ENCODE results near the gene ECHDC3. TPM values are rescaled to one million over a fixed set of nuclear protein-coding genes. Genes with fewer than 3 reads are reported as not detected.

Gene ECHDC3
- total RNA-seq, 4 donors from 2014 or later = 7.9 to 30.6 (median 19.7) TPM

DNA sequence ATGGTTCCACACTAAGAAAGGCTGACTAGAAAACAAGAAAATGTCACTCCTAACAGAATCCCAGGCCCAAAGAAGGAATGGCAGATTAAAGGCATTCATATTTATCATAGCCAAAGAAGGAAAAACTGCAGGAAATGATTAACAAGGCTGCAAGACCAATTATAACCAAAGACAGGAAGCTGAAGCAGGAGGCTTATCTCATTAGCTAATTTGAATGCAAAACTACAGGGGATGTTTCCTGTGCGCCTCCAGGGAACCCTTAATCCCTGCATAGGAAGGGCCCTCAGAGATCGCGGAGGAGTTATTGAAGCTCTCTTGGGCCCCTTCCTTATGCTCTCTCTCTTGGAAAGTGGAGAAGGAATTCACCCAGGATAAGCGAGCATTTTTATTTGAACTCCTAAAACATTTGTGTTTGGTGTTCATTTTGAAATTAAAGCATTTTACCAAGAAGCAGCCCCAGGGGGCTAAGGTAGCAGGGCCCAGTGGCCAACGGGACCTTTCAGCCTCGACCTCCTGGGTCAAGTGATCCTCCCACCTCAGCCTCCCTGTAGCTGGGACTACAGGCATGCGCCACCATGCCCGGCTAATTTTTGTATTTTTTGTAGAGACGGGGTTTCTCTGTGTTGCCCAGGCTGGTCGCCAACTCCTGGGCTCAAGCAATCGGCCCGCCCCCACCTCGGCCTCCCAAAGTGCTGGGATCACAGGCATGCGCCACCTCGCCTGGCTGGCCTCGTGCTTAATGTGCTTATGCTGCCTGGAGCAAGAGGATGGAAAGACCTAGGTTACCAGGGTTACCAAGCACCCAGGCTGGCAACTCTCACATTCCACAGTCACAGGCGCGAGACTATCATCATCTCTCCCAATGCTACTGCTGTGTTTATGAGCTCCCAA is 56.9 kb downstream of the ECHDC3 start:
- intact Hi-C loops (cut with DNase I) = loop anchor here (10.0 kb wide), 1 partner anchor 186 kb away; no protein-coding TSS in a partner anchor
- no peaks in the 10 kb centered on the region for H3K27me3 ChIP-seq
- no peak for DNase-seq (ENCODE audit: extremely low spot score)
- H3K36me3 ChIP-seq = no peaks in the 10 kb centered on the region
- H3K4me1 ChIP-seq = no peaks in the 10 kb centered on the region
- TF ChIP-seq CTCF (IDR thresholded peaks at IDR 0.05) = no peak
- TF ChIP-seq POLR2A (IDR thresholded peaks at IDR 0.05; ENCODE audit: low read depth) = no peak
- no peak for TF ChIP-seq EP300 (IDR thresholded peaks at IDR 0.05)
- no peak for TF ChIP-seq POLR2AphosphoS5 (IDR thresholded peaks at IDR 0.05)
- H3K9me3 ChIP-seq = no peaks in the 10 kb centered on the region
- H3K27ac ChIP-seq (replicated peaks in 1 of 4) = no peak overlapping the region
- WGBS = 79% methylated on average over 16 of the region's 18 CpGs
- no peak overlapping the region for H3K4me3 ChIP-seq

DNA sequence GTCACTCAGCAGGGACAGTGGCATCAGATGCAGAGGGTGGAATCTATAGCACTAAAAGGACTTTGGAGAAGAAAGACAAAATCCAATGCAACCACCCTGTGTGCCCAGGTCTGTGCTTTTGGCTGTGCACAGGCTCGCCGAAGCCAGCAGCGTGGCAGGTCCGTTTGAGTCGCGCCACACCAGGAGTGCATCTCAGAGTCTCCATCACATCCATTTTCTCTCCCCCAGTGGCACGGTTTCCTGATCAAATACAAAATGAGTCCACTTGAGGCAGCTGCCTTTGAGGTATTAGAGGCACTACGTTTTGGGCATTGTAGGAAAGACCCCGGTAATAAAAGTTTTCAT is 57.5 kb downstream of the ECHDC3 start:
- intact Hi-C loops (cut with DNase I) = loop anchor here (10.0 kb wide), 1 partner anchor 185 kb away; no protein-coding TSS in a partner anchor
- WGBS = 94% methylated on average over 9 of the region's 9 CpGs
- Histone ChIP-seq H3K27ac (replicated peaks in 1 of 4) (no peak overlapping the region), H3K4me1 (no peaks in the 10 kb centered on the region), H3K4me3 (no peak overlapping the region), H3K27me3 (peaks cover 0 to 2% (median 0%) of the 10 kb centered on the region in 4 donors), H3K36me3 (no peaks in the 10 kb centered on the region), H3K9me3 (no peaks in the 10 kb centered on the region)
- TF ChIP-seq POLR2A (IDR thresholded peaks at IDR 0.05; ENCODE audit: low read depth) = no peak
- no peak for TF ChIP-seq CTCF (IDR thresholded peaks at IDR 0.05)
- no peak for TF ChIP-seq EP300 (IDR thresholded peaks at IDR 0.05)
- no peak for TF ChIP-seq POLR2AphosphoS5 (IDR thresholded peaks at IDR 0.05)
- no peak for DNase-seq (ENCODE audit: extremely low spot score)

DNA sequence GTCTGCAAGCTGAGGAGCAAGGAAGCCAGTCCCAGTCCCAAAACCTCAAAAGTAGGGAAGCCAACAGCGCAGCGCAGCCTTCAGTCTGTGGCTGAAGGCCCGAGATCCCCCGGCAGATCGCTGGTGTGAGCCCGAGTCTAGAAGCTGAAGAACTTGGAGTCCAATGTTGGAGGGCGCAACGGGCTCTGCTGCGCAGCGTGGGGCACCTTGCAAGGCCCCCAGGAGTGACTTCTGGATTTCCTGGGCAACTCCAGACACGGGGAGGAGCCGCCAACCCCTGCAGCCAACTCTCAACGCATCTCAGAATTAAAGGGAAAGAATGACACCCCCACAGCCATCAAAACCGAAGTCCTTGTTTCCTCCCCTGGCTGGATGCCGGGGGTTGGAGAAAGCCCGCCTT is 62.2 kb downstream of the ECHDC3 start:
- TF ChIP-seq POLR2AphosphoS5 (IDR thresholded peaks at IDR 0.05) (no peak), CTCF (IDR thresholded peaks at IDR 0.05) (no peak), EP300 (IDR thresholded peaks at IDR 0.05) (no peak), POLR2A (IDR thresholded peaks at IDR 0.05; ENCODE audit: low read depth) (no peak)
- H3K4me1 ChIP-seq = no peaks in the 10 kb centered on the region
- H3K36me3 ChIP-seq = no peaks in the 10 kb centered on the region
- no peak for DNase-seq (ENCODE audit: extremely low spot score)
- H3K27ac ChIP-seq (replicated peaks in 1 of 4) = no peak overlapping the region
- H3K27me3 ChIP-seq = peaks cover 0 to 18% (median 0%) of the 10 kb centered on the region in 4 donors
- no peaks in the 10 kb centered on the region for H3K9me3 ChIP-seq
- WGBS = 89% methylated on average over 16 of the region's 16 CpGs
- intact Hi-C loops (cut with DNase I) = no loop called here
- H3K4me3 ChIP-seq = no peak overlapping the region

- no peak overlapping the region for H3K4me3 ChIP-seq
- no peaks in the 10 kb centered on the region for H3K9me3 ChIP-seq
- 80% methylated on average over 4 of the region's 4 CpGs for WGBS
- peaks cover 0 to 27% (median 0%) of the 10 kb centered on the region in 4 donors for H3K27me3 ChIP-seq
- intact Hi-C loops (cut with DNase I) = no loop called here
- H3K36me3 ChIP-seq = no peaks in the 10 kb centered on the region
- no peaks in the 10 kb centered on the region for H3K4me1 ChIP-seq
- no peak for TF ChIP-seq POLR2AphosphoS5 (IDR thresholded peaks at IDR 0.05)
- no peak for TF ChIP-seq POLR2A (IDR thresholded peaks at IDR 0.05; ENCODE audit: low read depth)
- no peak for TF ChIP-seq EP300 (IDR thresholded peaks at IDR 0.05)
- no peak for TF ChIP-seq CTCF (IDR thresholded peaks at IDR 0.05)
- no peak overlapping the region for H3K27ac ChIP-seq (replicated peaks in 1 of 4)
- DNase-seq (ENCODE audit: extremely low spot score) = no peak
Observed at GRCh38 chr10:11805792-11806191, 63.6 kb downstream of the ECHDC3 start.

Data from esophagus muscularis mucosa (tissue), 4 donors.